Suprapubic skin (tissue), 4 donors: ENCODE measurements around the gene AK4.
"Not testable (repeated sequence)": the region's sequence is repeated elsewhere in the genome, so short reads cannot be mapped to it uniquely, and the experiment has no call there.

Experiments used
- CTCF ChIP-seq, 2 donors: fragments of 200-600 bp in 1 of 2; fragments of 450-650 bp in 1 of 2; sonication (generic) in 1 of 2; IDR thresholded peaks; one replicate each; pipeline ENCODE4 v1.5.1; 2016 to 2019; ENCODE audit warnings: antibody characterized with exemption in 2 of 2, mild to moderate bottlenecking in 1 of 2, moderate library complexity in 1 of 2
- EP300 ChIP-seq: sonication (generic); formaldehyde crosslinking; IDR thresholded peaks from one replicate; pipeline ENCODE4 v1.6.1; 2017; ENCODE audit warnings: antibody characterized with exemption
- POLR2A ChIP-seq, 2 donors: fragments of 450-650 bp; IDR thresholded peaks; one replicate each; pipeline ENCODE4 v1.6.1; 2017; ENCODE audit warnings: antibody characterized with exemption in 2 of 2, mild to moderate bottlenecking in 2 of 2, moderate library complexity in 2 of 2
- POLR2AphosphoS5 ChIP-seq, 3 donors: sonication (generic); formaldehyde crosslinking; IDR thresholded peaks; one replicate each; pipeline ENCODE4 v1.6.1; 2017; ENCODE audit warnings: antibody characterized with exemption in 3 of 3

GRCh38 chr1:65129104-65129503 lies 18.9 kb upstream of the AK4 start:
- TF ChIP-seq CTCF (IDR thresholded peaks at IDR 0.05); POLR2AphosphoS5 (IDR thresholded peaks at IDR 0.05); POLR2A (IDR thresholded peaks at IDR 0.05); EP300: not testable (repeated sequence)
